Measurements from ENCODE around the gene LTBP2. TPM values are rescaled to one million over a fixed set of nuclear protein-coding genes. Genes with fewer than 3 reads are reported as not detected.

Gene LTBP2
- total RNA-seq, 3 donors from 2014 or later: 1.7 to 10.2 (median 3.0) TPM

- H3K9me3 ChIP-seq: no peaks in the 10 kb centered on the region
- H3K4me1 ChIP-seq (ENCODE audit: low read depth): no peaks in the 10 kb centered on the region
- DNase-seq (peak in 2 of 3 donors; percentile 5 to 31), ATAC-seq (no peak)
- H3K36me3 ChIP-seq (ENCODE audit: low read depth): no peaks in the 10 kb centered on the region
- intact Hi-C loops (cut with DNase I, micrococcal nuclease): no loop called here
- no peak for TF ChIP-seq CTCF (IDR thresholded peaks at IDR 0.05)
- no peak overlapping the region for H3K4me3 ChIP-seq
These were observed 95.4 kb downstream of the LTBP2 start for GRCh38 chr14:74516451-74517160.

- H3K4me1 ChIP-seq (ENCODE audit: low read depth): no peaks in the 10 kb centered on the region
- ATAC-seq: no peak
- no peak overlapping the region for H3K4me3 ChIP-seq
- intact Hi-C loops (cut with DNase I, micrococcal nuclease): no loop called here
- H3K9me3 ChIP-seq: no peaks in the 10 kb centered on the region
- no peak for TF ChIP-seq CTCF (IDR thresholded peaks at IDR 0.05)
- peak in 2 of 3 donors; percentile 16 to 24 for DNase-seq
- no peaks in the 10 kb centered on the region for H3K36me3 ChIP-seq (ENCODE audit: low read depth)
These were observed 96.1 kb downstream of the LTBP2 start for GRCh38 chr14:74515891-74516412.

GRCh38 chr14:74514471-74514941 is 97.5 kb downstream of the LTBP2 start:
- H3K4me3 ChIP-seq: no peak overlapping the region
- no peaks in the 10 kb centered on the region for H3K36me3 ChIP-seq (ENCODE audit: low read depth)
- DNase-seq (peak; percentile 24 to 53 (median 34)), ATAC-seq (peak; percentile 40)
- intact Hi-C loops (cut with DNase I, micrococcal nuclease): no loop called here
- H3K9me3 ChIP-seq: no peaks in the 10 kb centered on the region
- TF ChIP-seq CTCF (IDR thresholded peaks at IDR 0.05): no peak
- H3K4me1 ChIP-seq (ENCODE audit: low read depth): no peaks in the 10 kb centered on the region

GRCh38 chr14:74511966-74512830 is 99.8 kb downstream of the LTBP2 start:
- no peak for DNase-seq
- intact Hi-C loops (cut with DNase I, micrococcal nuclease): no loop called here
- Histone ChIP-seq H3K4me3 (no peak overlapping the region), H3K9me3 (no peaks in the 10 kb centered on the region), H3K4me1 (ENCODE audit: low read depth) (no peaks in the 10 kb centered on the region), H3K36me3 (ENCODE audit: low read depth) (no peaks in the 10 kb centered on the region)
- ATAC-seq: no peak
- no peak for TF ChIP-seq CTCF (IDR thresholded peaks at IDR 0.05)

- no peaks in the 10 kb centered on the region for H3K9me3 ChIP-seq
- H3K4me3 ChIP-seq: no peak overlapping the region
- H3K36me3 ChIP-seq (ENCODE audit: low read depth): no peaks in the 10 kb centered on the region
- intact Hi-C loops (cut with DNase I, micrococcal nuclease): no loop called here
- TF ChIP-seq CTCF (IDR thresholded peaks at IDR 0.05): no peak
- ATAC-seq: no peak
- peak in 1 of 3 donors; percentile 5 for DNase-seq
- H3K4me1 ChIP-seq (ENCODE audit: low read depth): no peaks in the 10 kb centered on the region
These were observed 101.1 kb downstream of the LTBP2 start for GRCh38 chr14:74510959-74511409.

Data from mucosa of descending colon (tissue), 3 donors.